SK-N-SH (cell line): ENCODE data around the gene FOXP1. TPM values are rescaled to one million over a fixed set of nuclear protein-coding genes. Genes with fewer than 3 reads are reported as not detected.

Experiments used
- CTCF ChIA-PET: fragments of 300-600, 350-600 bp; formaldehyde crosslinking; extraction: SDS; loops from one replicate; lab custom pipeline; 2021; lab: Yijun Ruan, JAX
- POLR2A ChIA-PET: fragments of 350-600 bp; sonication (Branson Sonifier 250); formaldehyde crosslinking; extraction: SDS; loops from one replicate; lab custom pipeline; 2020; ENCODE audit warnings: antibody characterized with exemption, inconsistent platforms; lab: Yijun Ruan, JAX
- DNase-seq: peaks from one replicate; pipeline ENCODE4 v3.0.0; 2012
- H2AFZ ChIP-seq: fragments of 200-600 bp; sonication (generic); 2 replicates; pipeline ENCODE4 v1.8.1; 2016; ENCODE audit warnings: antibody characterized with exemption, mild to moderate bottlenecking, low read depth
- H3F3A ChIP-seq: fragments of 200-600 bp; sonication (generic); replicated peaks from 2 replicates; pipeline ENCODE3; 2016; ENCODE audit warnings: antibody characterized with exemption, mild to moderate bottlenecking; ENCODE audit not compliant: insufficient read depth
- H3K27ac ChIP-seq, 2 experiments: fragments of 200-500 bp in 1 of 2; fragments of 200-600 bp in 1 of 2; sonication (Bioruptor generic) in 1 of 2; sonication (generic), shearing (Covaris generic) in 1 of 2; 2 replicates each; pipeline versions ENCODE4 v1.5.1 to v1.6.1; 2014 to 2016; ENCODE audit warnings: low read depth in 2 of 2, inconsistent platforms in 1 of 2, low read length in 1 of 2, mild to moderate bottlenecking in 1 of 2, mixed read lengths in 1 of 2
- H3K27me3 ChIP-seq: fragments of 200-600 bp; sonication (generic), shearing (Covaris generic); 2 replicates; pipeline ENCODE4 v1.6.1; 2016; ENCODE audit warnings: mixed run types; ENCODE audit not compliant: insufficient read depth
- H3K36me3 ChIP-seq, 2 experiments: fragments of 200-500 bp in 1 of 2; fragments of 200-600 bp in 1 of 2; sonication (Bioruptor generic) in 1 of 2; sonication (generic) in 1 of 2; replicated peaks in 1 of 2; 2 replicates each; pipeline versions ENCODE3 to v1.5.1; 2014 to 2016; ENCODE audit warnings: low read length in 1 of 2, mild to moderate bottlenecking in 1 of 2; ENCODE audit not compliant: insufficient read depth in 2 of 2, control insufficient read depth in 1 of 2
- H3K4me1 ChIP-seq, 2 experiments: fragments of 200-500 bp in 1 of 2; fragments of 200-600 bp in 1 of 2; sonication (Bioruptor generic) in 1 of 2; sonication (generic), shearing (Covaris generic) in 1 of 2; 2 replicates each; pipeline versions ENCODE4 v1.5.1 to v1.6.1; 2014 to 2016; ENCODE audit warnings: low read depth in 1 of 2, low read length in 1 of 2, mixed run types in 1 of 2; ENCODE audit not compliant: insufficient read depth in 2 of 2, control insufficient read depth in 1 of 2
- H3K4me2 ChIP-seq: fragments of 200-600 bp; sonication (generic), shearing (Covaris generic); 2 replicates; pipeline ENCODE4 v1.6.1; 2017; ENCODE audit warnings: mixed run types
- H3K4me3 ChIP-seq, 2 experiments: fragments of 200-500 bp in 1 of 2; fragments of 200-600 bp in 1 of 2; sonication (Bioruptor generic) in 1 of 2; sonication (generic), shearing (Covaris generic) in 1 of 2; 2 replicates each; pipeline versions ENCODE4 v1.5.1 to v1.8.1; 2014 to 2016; ENCODE audit warnings: low read depth in 2 of 2, inconsistent platforms in 1 of 2, low read length in 1 of 2, mild to moderate bottlenecking in 1 of 2, mixed read lengths in 1 of 2, moderate library complexity in 1 of 2
- H3K79me2 ChIP-seq: fragments of 200-600 bp; sonication (generic); 2 replicates; pipeline ENCODE4 v1.8.1; 2017; ENCODE audit warnings: mild to moderate bottlenecking; ENCODE audit not compliant: insufficient read depth
- H3K9ac ChIP-seq: fragments of 200-600 bp; sonication (generic); 2 replicates; pipeline ENCODE4 v1.6.1; 2017; ENCODE audit warnings: mixed run types
- H3K9me2 ChIP-seq: fragments of 200-600 bp; sonication (generic); 2 replicates; pipeline ENCODE4 v1.6.1; 2017; ENCODE audit warnings: mixed run types
- H3K9me3 ChIP-seq: fragments of 200-600 bp; sonication (generic); 2 replicates; pipeline ENCODE4 v1.6.1; 2017; ENCODE audit warnings: mixed run types, mild to moderate bottlenecking, moderate library complexity
- H4K20me1 ChIP-seq: fragments of 200-600 bp; sonication (generic); 2 replicates; pipeline ENCODE4 v1.6.1; 2017; ENCODE audit warnings: mild to moderate bottlenecking, mixed run types; ENCODE audit not compliant: insufficient read depth
- CHD2 ChIP-seq: fragments of 150-350 bp; IDR thresholded peaks from 2 replicates; pipeline ENCODE4 v1.6.1; 2018; ENCODE audit warnings: low read length; ENCODE audit not compliant: partially characterized antibody
- EP300 ChIP-seq, 2 experiments: IDR thresholded peaks; 2 replicates each; pipeline versions ENCODE4 v1.4.0 to v1.6.1; 2012; ENCODE audit warnings: borderline replicate concordance in 1 of 2, low read depth in 1 of 2, low read length in 1 of 2
- FOXM1 ChIP-seq: IDR thresholded peaks from 2 replicates; pipeline ENCODE4 v1.4.0; 2012; ENCODE audit warnings: low read depth, mild to moderate bottlenecking
- GABPA ChIP-seq: IDR thresholded peaks from 2 replicates; pipeline ENCODE4 v1.4.0; 2012; ENCODE audit warnings: low read depth, mild to moderate bottlenecking
- GATA2 ChIP-seq: sonication (generic); formaldehyde crosslinking; IDR thresholded peaks from 2 replicates; pipeline ENCODE4 v1.5.0; 2020; ENCODE audit warnings: mild to moderate bottlenecking, missing genetic modification reagents
- IRF3 ChIP-seq: fragments of 150-350 bp; IDR thresholded peaks from 2 replicates; pipeline ENCODE4 v1.6.1; 2016; ENCODE audit warnings: mild to moderate bottlenecking, low read depth, low read length
- PBX3 ChIP-seq: IDR thresholded peaks from 2 replicates; pipeline ENCODE4; 2012
- REST ChIP-seq: IDR thresholded peaks from 2 replicates; pipeline ENCODE4 v1.6.1; 2012; ENCODE audit warnings: mild to moderate bottlenecking, low read depth, low read length, moderate library complexity
- RXRA ChIP-seq: IDR thresholded peaks from 2 replicates; pipeline ENCODE4 v1.4.0; 2012; ENCODE audit warnings: low read depth, mild to moderate bottlenecking, borderline replicate concordance
- TEAD4 ChIP-seq: IDR thresholded peaks from 2 replicates; pipeline ENCODE4 v1.4.0; 2012; ENCODE audit warnings: mild to moderate bottlenecking, borderline replicate concordance; ENCODE audit not compliant: insufficient read depth
- USF1 ChIP-seq: IDR thresholded peaks from 2 replicates; pipeline ENCODE4 v1.4.0; 2012; ENCODE audit warnings: low read depth, borderline replicate concordance
- USF2 ChIP-seq: fragments of 150-350 bp; IDR thresholded peaks from 2 replicates; pipeline ENCODE4 v1.6.1; 2017; ENCODE audit warnings: antibody characterized with exemption, low read length, low read depth, borderline replicate concordance
- WGBS: methylation state at CpG from one replicate; pipeline ENCODE4 v1.1.6; 2017; ENCODE audit warnings: low lambda C conversion rate; 5-methylcytosine and 5-hydroxymethylcytosine counted together
- polyA plus RNA-seq, 3 experiments: library from polyadenylated mRNA; depleted of rRNA; stranded (reverse); fragments of >200 nt; gene quantifications; 2 replicates each; pipeline ENCODE4 v1.2.3, GENCODE V29; 2012

Gene FOXP1
- polyA plus RNA-seq, 1 of the 3 experiments (the other 2 are of a cell fraction), result 8.8 TPM

GRCh38 chr3:71563827-71564226 lies 19.7 kb downstream of the FOXP1 start:
- Histone ChIP-seq H3K36me3 (peaks cover 8 to 37% of the 10 kb centered on the region in 2 experiments), H3K9me3 (no peaks in the 10 kb centered on the region), H3K4me2 (no peak overlapping the region), H3K9me2 (no peaks in the 10 kb centered on the region), H3K79me2 (peaks cover 98% of the 10 kb centered on the region), H3F3A (peaks cover 10% of the 10 kb centered on the region), H3K9ac (no peak overlapping the region), H3K4me3 (no peak overlapping the region), H3K27ac (no peak overlapping the region), H3K27me3 (no peaks in the 10 kb centered on the region), H3K4me1 (no peaks in the 10 kb centered on the region), H4K20me1 (no peaks in the 10 kb centered on the region), H2AFZ (no peak overlapping the region)
- POLR2A ChIA-PET, result no interaction called here
- 92% methylated on average over 3 of the region's 3 CpGs for WGBS
- TF ChIP-seq EP300 (IDR thresholded peaks at IDR 0.05; ENCODE audit: borderline replicate concordance in 1 of 2, low read depth in 1 of 2, low read length in 1 of 2), result no peak
- TF ChIP-seq RXRA, result no peak
- no peak for TF ChIP-seq IRF3
- no peak for TF ChIP-seq USF1
- CTCF ChIA-PET, result interaction anchor here (1.4 kb wide), 1 partner anchor 19 kb away, joined by 3 read pairs; no protein-coding TSS in a partner anchor
- DNase-seq, result no peak

GRCh38 chr3:71562938-71563337 lies 20.6 kb downstream of the FOXP1 start:
- TF ChIP-seq GABPA (no peak), FOXM1 (no peak), TEAD4 (no peak), GATA2 (no peak), PBX3 (no peak), CHD2 (no peak), REST (no peak), USF2 (no peak)
- H3K4me3 ChIP-seq, result no peak overlapping the region
- no peaks in the 10 kb centered on the region for H4K20me1 ChIP-seq
- no peak for DNase-seq
- no peak overlapping the region for H3K4me2 ChIP-seq
- no peak overlapping the region for H3K27ac ChIP-seq
- no peaks in the 10 kb centered on the region for H3K4me1 ChIP-seq
- no peaks in the 10 kb centered on the region for H3K27me3 ChIP-seq
- ChIA-PET POLR2A (no interaction called here), CTCF (interaction anchor here (1.4 kb wide), 1 partner anchor 20 kb away, joined by 3 read pairs; no protein-coding TSS in a partner anchor)
- peaks cover 10% of the 10 kb centered on the region for H3F3A ChIP-seq
- H3K9me3 ChIP-seq, result no peaks in the 10 kb centered on the region
- peaks cover 96% of the 10 kb centered on the region for H3K79me2 ChIP-seq
- no peaks in the 10 kb centered on the region for H3K9me2 ChIP-seq
- H3K36me3 ChIP-seq, result peaks cover 8 to 35% of the 10 kb centered on the region in 2 experiments
- H2AFZ ChIP-seq, result no peak overlapping the region
- H3K9ac ChIP-seq, result no peak overlapping the region
